Naive thymus-derived CD4-positive, alpha-beta T cell (primary cell): ENCODE data around the gene SLIT1. TPM values are rescaled to one million over a fixed set of nuclear protein-coding genes. Genes with fewer than 3 reads are reported as not detected.

ENCODE experiments used
- ATAC-seq: fragments of 150-1000 bp; cut with Tn5 transposase; 2 replicates; pipeline ENCODE4 v1.10.0; 2021; ENCODE audit warnings: mild to moderate bottlenecking, moderate library complexity
- CTCF ChIA-PET: fragments of 350-600 bp; sonication (Branson Sonifier 250); formaldehyde crosslinking; loops from one replicate; lab custom pipeline; 2021; ENCODE audit warnings: antibody characterized with exemption; lab: Charles Lee
- POLR2A ChIA-PET: fragments of 350-600 bp; sonication (Branson Sonifier 250); formaldehyde crosslinking; loops from one replicate; lab custom pipeline; 2021; ENCODE audit warnings: antibody characterized with exemption, inconsistent platforms; lab: Charles Lee
- DNase-seq, 9 donors: peaks; one replicate each; pipeline versions ENCODE4 v3.0.0 to v3.0.0-alpha.2; 2020 to 2022; ENCODE audit warnings: mixed read lengths in 1 of 9
- H3K27ac ChIP-seq: one replicate; pipeline ENCODE4 v1.7.0; 2013; ENCODE audit warnings: mild to moderate bottlenecking, low read depth, low read length, moderate library complexity
- H3K27me3 ChIP-seq, 2 donors: one replicate each; pipeline ENCODE4 v1.7.0; 2013; ENCODE audit warnings: low read length in 2 of 2, mild to moderate bottlenecking in 2 of 2, moderate library complexity in 2 of 2; ENCODE audit not compliant: control insufficient read depth in 2 of 2, insufficient read depth in 2 of 2
- H3K36me3 ChIP-seq, 3 experiments: 1 replicate in 2 of 3; 2 replicates in 1 of 3; pipeline ENCODE4 v1.7.0; 2013; ENCODE audit warnings: low read length in 3 of 3, mild to moderate bottlenecking in 3 of 3, moderate library complexity in 1 of 3; ENCODE audit not compliant: insufficient read depth in 3 of 3, control insufficient read depth in 2 of 3
- H3K4me1 ChIP-seq, 2 donors: one replicate each; pipeline ENCODE4 v1.7.0; 2013; ENCODE audit warnings: low read length in 2 of 2, mild to moderate bottlenecking in 2 of 2, moderate library complexity in 1 of 2; ENCODE audit not compliant: control insufficient read depth in 2 of 2, insufficient read depth in 2 of 2
- H3K4me3 ChIP-seq: 2 replicates; pipeline ENCODE4 v1.7.0; 2013; ENCODE audit warnings: mild to moderate bottlenecking, low read length
- H3K9me3 ChIP-seq, 3 experiments: 1 replicate in 2 of 3; 2 replicates in 1 of 3; pipeline ENCODE4 v1.7.0; 2013; ENCODE audit warnings: low read length in 3 of 3; ENCODE audit not compliant: control insufficient read depth in 2 of 3
- H3K27ac Mint-ChIP-seq, 9 donors: one replicate each; pipeline ENCODE4 v1.8.0; 2020 to 2022; ENCODE audit warnings: mixed read lengths in 9 of 9, mild to moderate bottlenecking in 8 of 9, moderate library complexity in 5 of 9, inconsistent platforms in 2 of 9
- H3K27me3 Mint-ChIP-seq, 5 donors: one replicate each; pipeline ENCODE4 v1.8.0; 2021 to 2022; ENCODE audit warnings: mixed read lengths in 5 of 5, mild to moderate bottlenecking in 1 of 5
- H3K36me3 Mint-ChIP-seq, 5 donors: one replicate each; pipeline ENCODE4 v1.8.0; 2020 to 2022; ENCODE audit warnings: mixed read lengths in 5 of 5, mild to moderate bottlenecking in 3 of 5, inconsistent platforms in 1 of 5
- H3K4me1 Mint-ChIP-seq, 7 donors: one replicate each; pipeline ENCODE4 v1.8.0; 2020 to 2022; ENCODE audit warnings: mixed read lengths in 7 of 7, mild to moderate bottlenecking in 3 of 7, inconsistent platforms in 1 of 7
- H3K4me3 Mint-ChIP-seq, 10 donors: one replicate each; pipeline ENCODE4 v1.8.0; 2020 to 2022; ENCODE audit warnings: mild to moderate bottlenecking in 10 of 10, mixed read lengths in 10 of 10, moderate library complexity in 6 of 10, inconsistent platforms in 2 of 10
- H3K9me3 Mint-ChIP-seq, 11 donors: one replicate each; pipeline ENCODE4 v1.8.0; 2020 to 2022; ENCODE audit warnings: mixed read lengths in 11 of 11, mild to moderate bottlenecking in 4 of 11, inconsistent platforms in 1 of 11, moderate library complexity in 1 of 11
- intact Hi-C, 2 donors: fragments of 100-400 bp; cut with micrococcal nuclease; formaldehyde crosslinking; loops; one replicate each; pipeline ENCODE4 v1.15.1; 2023
- polyA plus RNA-seq, 2 donors: library from polyadenylated mRNA; unstranded; fragments of 300-500 nt; fragmentation: Illumina TruSeq; gene quantifications; one replicate each; pipeline ENCODE4 v1.2.3, GENCODE V29; 2021
- total RNA-seq, 6 experiments: library from RNA in 5 of 6; stranded (reverse) in 5 of 6; gene quantifications; 1 replicate in 5 of 6; 2 replicates in 1 of 6; pipeline ENCODE4 v1.2.3 and lab custom pipeline; 2021 to 2026

The SLIT1 gene
- total and polyA plus RNA-seq, 7 experiments from 2014 or later = 0.19 to 0.88 (median 0.44) TPM; not detected in 2

DNA sequence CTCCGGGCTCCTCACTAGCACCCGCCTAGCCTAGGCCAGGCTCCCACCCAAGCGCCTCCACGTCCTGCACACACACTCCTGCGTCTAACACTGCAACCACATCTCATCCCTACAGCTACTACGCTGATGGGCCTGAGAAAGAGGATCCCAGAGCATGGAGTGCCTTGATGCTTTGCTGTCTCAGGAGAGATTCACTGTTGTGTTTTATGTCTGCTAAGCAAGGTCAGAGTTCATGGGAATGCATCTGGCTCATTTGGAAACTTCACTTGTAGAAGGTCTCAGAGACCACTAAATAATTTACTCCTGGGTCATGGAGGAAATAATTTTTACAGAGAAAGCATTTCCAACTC, 88.7 kb downstream of the SLIT1 start:
- no peaks in the 10 kb centered on the region for H3K27me3 ChIP-seq
- H3K4me1 ChIP-seq = peaks cover 0 to 21% of the 10 kb centered on the region in 2 donors
- H3K27ac Mint-ChIP-seq = no peak overlapping the region
- ATAC-seq = no peak
- ChIA-PET CTCF (no interaction called here), POLR2A (no interaction called here)
- intact Hi-C loops = no loop called here
- H3K27me3 Mint-ChIP-seq = peaks cover 0 to 37% (median 21%) of the 10 kb centered on the region in 5 donors
- no peak overlapping the region for H3K4me3 ChIP-seq
- H3K9me3 Mint-ChIP-seq = peaks cover 0 to 2% (median 0%) of the 10 kb centered on the region in 11 donors
- no peaks in the 10 kb centered on the region for H3K36me3 ChIP-seq
- H3K9me3 ChIP-seq = no peaks in the 10 kb centered on the region
- DNase-seq = no peak
- H3K36me3 Mint-ChIP-seq = no peaks in the 10 kb centered on the region
- peak overlapping the region in 1 of 10 donors; percentile 58 for H3K4me3 Mint-ChIP-seq
- no peak overlapping the region for H3K27ac ChIP-seq
- peaks cover 0 to 20% (median 14%) of the 10 kb centered on the region in 7 donors for H3K4me1 Mint-ChIP-seq

DNA sequence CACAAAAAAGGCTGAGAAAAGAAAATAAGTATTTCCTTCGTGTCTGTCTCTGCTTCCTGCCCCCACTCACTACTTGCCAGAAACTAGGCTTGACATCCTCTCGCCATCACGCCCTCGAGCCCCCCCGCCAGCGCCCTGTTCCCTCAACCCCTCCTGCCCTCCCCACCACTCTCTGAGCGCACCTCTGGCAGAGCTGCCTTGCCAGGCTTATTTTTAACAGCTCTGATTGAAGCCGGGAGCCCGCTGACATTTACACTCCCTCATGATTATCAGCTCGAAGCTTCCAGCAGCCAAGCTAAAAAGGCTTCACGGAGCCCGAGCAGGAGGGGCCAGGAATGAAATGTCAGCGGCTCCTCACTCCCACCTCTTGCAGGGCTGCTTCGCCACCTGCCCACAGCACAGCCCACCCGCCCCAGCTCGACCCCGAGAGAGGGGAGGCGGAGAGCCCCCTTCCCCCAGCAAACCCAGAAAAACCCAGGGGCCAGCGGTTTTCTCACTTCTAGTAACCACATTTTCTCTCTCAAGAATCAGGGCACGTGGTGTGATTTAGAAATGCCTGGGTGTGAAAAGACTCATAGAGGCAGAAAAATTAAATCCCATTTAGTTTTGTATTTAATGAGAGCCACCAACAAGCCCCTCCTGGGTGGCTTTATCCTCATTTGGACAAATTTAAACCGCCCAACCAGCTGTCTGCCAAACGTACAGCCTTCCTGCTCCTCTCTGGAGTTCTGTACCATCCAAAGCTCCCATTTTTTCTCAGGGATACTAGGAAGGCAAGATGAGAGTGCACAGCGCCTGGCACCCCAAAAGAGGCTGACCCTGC, 89.3 kb downstream of the SLIT1 start:
- H3K4me3 Mint-ChIP-seq = peak overlapping the region in 3 of 10 donors; percentile 49 to 66 (median 58)
- Histone ChIP-seq H3K9me3 (no peaks in the 10 kb centered on the region), H3K27me3 (no peaks in the 10 kb centered on the region), H3K4me1 (peaks cover 0 to 21% of the 10 kb centered on the region in 2 donors), H3K4me3 (peak overlapping the region; percentile 35), H3K27ac (no peak overlapping the region), H3K36me3 (no peaks in the 10 kb centered on the region)
- intact Hi-C loops = no loop called here
- ChIA-PET CTCF (no interaction called here), POLR2A (no interaction called here)
- peaks cover 2 to 37% (median 24%) of the 10 kb centered on the region in 5 donors for H3K27me3 Mint-ChIP-seq
- peaks cover 0 to 20% (median 14%) of the 10 kb centered on the region in 7 donors for H3K4me1 Mint-ChIP-seq
- no peaks in the 10 kb centered on the region for H3K36me3 Mint-ChIP-seq
- H3K27ac Mint-ChIP-seq = no peak overlapping the region
- peak; percentile 60 for ATAC-seq
- DNase-seq = no peak
- peaks cover 0 to 2% (median 0%) of the 10 kb centered on the region in 11 donors for H3K9me3 Mint-ChIP-seq

DNA sequence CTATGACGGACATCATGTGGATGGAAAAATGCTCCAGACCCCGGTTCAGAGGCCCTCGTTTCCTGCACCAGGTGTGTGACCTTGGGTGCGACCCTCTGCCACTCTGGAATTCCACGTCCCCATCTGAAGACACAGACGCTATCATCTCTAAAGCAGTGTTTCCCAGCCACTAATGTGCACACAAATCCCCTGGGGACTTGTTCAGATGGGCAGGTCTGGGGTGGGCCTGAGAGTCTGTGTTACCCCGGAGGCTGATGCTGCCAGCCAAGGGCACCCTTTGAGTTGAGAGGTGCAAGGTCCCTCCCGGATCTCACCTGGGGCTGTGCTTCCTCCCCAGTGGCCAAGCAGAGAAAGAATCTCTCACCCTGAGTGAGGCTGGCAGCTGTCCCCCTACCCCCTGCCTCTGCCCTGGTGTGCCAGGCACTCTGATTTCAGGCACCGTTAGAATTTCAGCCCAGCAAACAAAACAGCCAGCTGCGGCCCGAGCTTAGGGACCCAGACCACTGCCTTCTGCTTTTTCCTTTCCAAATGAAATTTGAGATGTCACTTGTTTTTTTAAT, 90.0 kb downstream of the SLIT1 start:
- DNase-seq = no peak
- H3K27ac Mint-ChIP-seq = no peak overlapping the region
- H3K4me3 ChIP-seq = peak overlapping the region; percentile 35
- no peaks in the 10 kb centered on the region for H3K9me3 ChIP-seq
- H3K4me1 ChIP-seq = peaks cover 0 to 21% of the 10 kb centered on the region in 2 donors
- peaks cover 6 to 42% (median 28%) of the 10 kb centered on the region in 5 donors for H3K27me3 Mint-ChIP-seq
- peak; percentile 17 for ATAC-seq
- H3K27me3 ChIP-seq = no peaks in the 10 kb centered on the region
- ChIA-PET CTCF (no interaction called here), POLR2A (no interaction called here)
- peak overlapping the region in 3 of 10 donors; percentile 49 to 66 (median 58) for H3K4me3 Mint-ChIP-seq
- intact Hi-C loops = no loop called here
- H3K36me3 ChIP-seq = no peaks in the 10 kb centered on the region
- peaks cover 0 to 2% (median 0%) of the 10 kb centered on the region in 11 donors for H3K9me3 Mint-ChIP-seq
- peaks cover 0 to 20% (median 13%) of the 10 kb centered on the region in 7 donors for H3K4me1 Mint-ChIP-seq
- H3K36me3 Mint-ChIP-seq = no peaks in the 10 kb centered on the region
- H3K27ac ChIP-seq = no peak overlapping the region

DNA sequence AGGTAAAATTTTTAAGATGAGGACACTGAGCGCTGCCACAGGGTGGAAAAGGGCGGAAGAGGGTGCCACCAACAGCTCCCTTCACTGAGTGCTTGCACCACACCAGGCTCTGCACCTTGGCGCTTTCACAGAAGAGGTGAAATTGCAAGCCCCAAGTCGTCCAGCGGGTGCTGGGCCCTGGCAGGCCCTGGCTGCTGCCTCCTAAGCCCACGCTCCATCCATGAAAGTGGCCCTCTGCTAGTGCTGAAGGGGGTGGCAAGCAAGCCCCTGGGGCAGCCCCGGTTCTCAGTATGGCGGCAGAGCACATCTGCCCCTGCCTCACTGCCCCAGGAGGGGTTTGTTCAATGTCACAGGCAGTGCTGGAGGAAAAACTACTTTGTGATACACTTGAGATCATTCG, 95.1 kb downstream of the SLIT1 start:
- Mint-ChIP-seq H3K27ac (no peak overlapping the region), H3K9me3 (no peaks in the 10 kb centered on the region), H3K27me3 (peaks cover 36 to 60% (median 49%) of the 10 kb centered on the region in 5 donors), H3K4me1 (peaks cover 0 to 7% (median 0%) of the 10 kb centered on the region in 7 donors), H3K4me3 (no peak overlapping the region), H3K36me3 (no peaks in the 10 kb centered on the region)
- ChIA-PET CTCF (no interaction called here), POLR2A (no interaction called here)
- ATAC-seq (no peak), DNase-seq (no peak)
- Histone ChIP-seq H3K27ac (no peak overlapping the region), H3K9me3 (no peaks in the 10 kb centered on the region), H3K27me3 (no peaks in the 10 kb centered on the region), H3K4me1 (peaks cover 0 to 6% of the 10 kb centered on the region in 2 donors), H3K4me3 (no peak overlapping the region), H3K36me3 (no peaks in the 10 kb centered on the region)
- intact Hi-C loops = no loop called here

DNA sequence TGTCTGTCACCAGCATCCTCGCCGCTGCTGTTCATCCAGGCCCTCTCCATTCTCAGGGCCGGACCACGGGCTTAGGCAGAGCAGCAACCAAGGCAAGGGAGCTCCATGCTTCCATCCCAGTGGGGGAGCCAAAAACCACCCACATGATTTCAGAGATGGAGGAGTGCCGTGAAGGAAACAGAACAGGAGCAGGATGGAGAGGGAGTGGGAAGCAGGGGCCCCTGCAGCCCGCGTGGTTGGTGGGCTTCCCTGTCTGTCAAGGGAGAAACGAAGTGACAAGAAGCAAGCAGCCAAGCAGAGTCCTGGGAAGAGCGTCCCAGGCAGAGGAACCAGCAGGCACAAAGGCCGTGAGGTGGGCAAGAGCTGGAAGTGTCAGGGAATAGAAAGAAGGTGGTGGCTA, 95.7 kb downstream of the SLIT1 start:
- Mint-ChIP-seq H3K27me3 (peaks cover 34 to 56% (median 50%) of the 10 kb centered on the region in 5 donors), H3K4me1 (peaks cover 0 to 1% (median 0%) of the 10 kb centered on the region in 7 donors), H3K36me3 (no peaks in the 10 kb centered on the region), H3K9me3 (no peaks in the 10 kb centered on the region), H3K4me3 (no peak overlapping the region), H3K27ac (no peak overlapping the region)
- Histone ChIP-seq H3K4me3 (no peak overlapping the region), H3K27me3 (no peaks in the 10 kb centered on the region), H3K27ac (no peak overlapping the region), H3K4me1 (no peaks in the 10 kb centered on the region), H3K9me3 (no peaks in the 10 kb centered on the region), H3K36me3 (no peaks in the 10 kb centered on the region)
- DNase-seq = no peak
- CTCF ChIA-PET = no interaction called here
- POLR2A ChIA-PET = no interaction called here
- intact Hi-C loops = no loop called here
- ATAC-seq = no peak

DNA sequence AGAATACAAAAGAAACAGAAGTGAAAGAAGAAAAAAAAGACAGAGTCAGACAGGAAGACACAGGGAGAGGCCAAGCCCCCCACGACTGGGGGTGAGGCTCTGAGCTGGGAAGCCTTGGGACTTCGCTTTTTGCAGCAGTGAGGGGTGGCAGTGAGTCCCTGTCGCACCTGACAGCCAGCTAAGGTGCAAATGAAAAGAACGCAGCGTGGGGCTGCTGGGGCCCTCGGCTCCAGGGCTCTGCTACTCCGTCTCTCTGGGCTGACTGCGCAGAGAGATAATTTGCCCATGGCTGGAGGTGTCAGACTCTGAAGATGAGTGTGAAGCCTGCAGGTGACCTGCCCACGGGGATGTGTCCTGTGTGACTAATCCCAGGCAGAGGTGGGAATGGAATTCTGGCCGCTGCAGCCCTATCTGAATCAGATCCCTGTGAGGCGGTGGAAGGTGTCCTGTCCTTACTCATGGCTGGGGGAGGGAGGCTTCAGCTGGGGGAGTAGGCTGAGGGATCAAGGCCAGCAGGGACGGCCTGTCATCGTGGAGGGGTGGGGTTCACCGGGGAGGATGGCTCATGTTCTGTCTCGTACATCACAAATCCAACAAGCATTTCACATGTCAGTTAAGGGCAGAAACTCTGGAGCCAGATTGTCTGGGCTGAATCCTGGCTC, 96.4 kb downstream of the SLIT1 start:
- CTCF ChIA-PET = no interaction called here
- DNase-seq (no peak), ATAC-seq (no peak)
- H3K27ac Mint-ChIP-seq = no peak overlapping the region
- H3K4me1 Mint-ChIP-seq = no peaks in the 10 kb centered on the region
- H3K27me3 ChIP-seq = no peaks in the 10 kb centered on the region
- intact Hi-C loops = no loop called here
- no peaks in the 10 kb centered on the region for H3K36me3 ChIP-seq
- H3K4me3 Mint-ChIP-seq = no peak overlapping the region
- POLR2A ChIA-PET = no interaction called here
- no peaks in the 10 kb centered on the region for H3K9me3 ChIP-seq
- no peak overlapping the region for H3K4me3 ChIP-seq
- no peak overlapping the region for H3K27ac ChIP-seq
- H3K4me1 ChIP-seq = no peaks in the 10 kb centered on the region
- peaks cover 30 to 53% (median 51%) of the 10 kb centered on the region in 5 donors for H3K27me3 Mint-ChIP-seq
- no peaks in the 10 kb centered on the region for H3K36me3 Mint-ChIP-seq
- no peaks in the 10 kb centered on the region for H3K9me3 Mint-ChIP-seq
